Measurements from ENCODE around the gene CCL26.

DNA sequence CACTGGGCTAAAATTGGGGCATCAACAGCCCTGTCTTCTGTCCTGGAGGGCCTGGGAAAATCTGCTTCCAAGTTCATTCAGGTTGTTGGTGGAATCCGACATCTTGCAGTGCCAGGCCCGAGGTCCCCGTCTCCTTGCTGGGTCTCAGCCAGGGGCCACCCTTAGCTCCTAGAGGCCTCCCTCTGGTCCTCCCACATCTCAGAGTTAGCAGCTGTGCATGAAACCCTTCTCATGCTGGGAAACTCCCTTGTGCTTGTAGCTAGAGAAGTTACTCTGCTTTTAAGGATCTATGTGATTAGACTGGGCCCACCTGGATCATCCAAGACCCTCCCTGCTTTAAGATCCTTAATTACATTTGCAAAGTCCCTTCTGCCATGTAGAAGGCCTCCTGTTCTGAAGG, 48.6 kb downstream of the CCL26 start:
- TF ChIP-seq, protein P1, sequence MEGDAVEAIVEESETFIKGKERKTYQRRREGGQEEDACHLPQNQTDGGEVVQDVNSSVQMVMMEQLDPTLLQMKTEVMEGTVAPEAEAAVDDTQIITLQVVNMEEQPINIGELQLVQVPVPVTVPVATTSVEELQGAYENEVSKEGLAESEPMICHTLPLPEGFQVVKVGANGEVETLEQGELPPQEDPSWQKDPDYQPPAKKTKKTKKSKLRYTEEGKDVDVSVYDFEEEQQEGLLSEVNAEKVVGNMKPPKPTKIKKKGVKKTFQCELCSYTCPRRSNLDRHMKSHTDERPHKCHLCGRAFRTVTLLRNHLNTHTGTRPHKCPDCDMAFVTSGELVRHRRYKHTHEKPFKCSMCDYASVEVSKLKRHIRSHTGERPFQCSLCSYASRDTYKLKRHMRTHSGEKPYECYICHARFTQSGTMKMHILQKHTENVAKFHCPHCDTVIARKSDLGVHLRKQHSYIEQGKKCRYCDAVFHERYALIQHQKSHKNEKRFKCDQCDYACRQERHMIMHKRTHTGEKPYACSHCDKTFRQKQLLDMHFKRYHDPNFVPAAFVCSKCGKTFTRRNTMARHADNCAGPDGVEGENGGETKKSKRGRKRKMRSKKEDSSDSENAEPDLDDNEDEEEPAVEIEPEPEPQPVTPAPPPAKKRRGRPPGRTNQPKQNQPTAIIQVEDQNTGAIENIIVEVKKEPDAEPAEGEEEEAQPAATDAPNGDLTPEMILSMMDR (IDR thresholded peaks at IDR 0.05 in 2 of 3, conservative IDR thresholded peaks at IDR 0.05 in 1 of 3; ENCODE audit: borderline replicate concordance in 1 of 3, insufficient read depth in 1 of 3, low read depth in 2 of 3, low read length in 2 of 3) = no peak
- no peak for TF ChIP-seq CEBPB (IDR thresholded peaks at IDR 0.05; ENCODE audit: low read depth)
- no peak for TF ChIP-seq EZH2 (IDR thresholded peaks at IDR 0.05)
- TF ChIP-seq POLR2A (IDR thresholded peaks at IDR 0.05; ENCODE audit: borderline replicate concordance, extremely low read depth, insufficient read depth, insufficient read length) = no peak
- TF ChIP-seq POLR2AphosphoS5 (IDR thresholded peaks at IDR 0.05; ENCODE audit: low read depth, low read length) = no peak
- TF ChIP-seq ZFX (IDR thresholded peaks at IDR 0.05) = no peak
- TF ChIP-seq, protein P2, sequence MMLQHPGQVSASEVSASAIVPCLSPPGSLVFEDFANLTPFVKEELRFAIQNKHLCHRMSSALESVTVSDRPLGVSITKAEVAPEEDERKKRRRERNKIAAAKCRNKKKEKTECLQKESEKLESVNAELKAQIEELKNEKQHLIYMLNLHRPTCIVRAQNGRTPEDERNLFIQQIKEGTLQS (IDR thresholded peaks at IDR 0.05) = no peak
- TF ChIP-seq ZNF274 (IDR thresholded peaks at IDR 0.05; ENCODE audit: low read depth, low read length) = no peak
- TF ChIP-seq EGR1 (IDR thresholded peaks at IDR 0.05; ENCODE audit: low read depth) = no peak
- no peak for TF ChIP-seq SIN3A (IDR thresholded peaks at IDR 0.05; ENCODE audit: low read depth)
- no peak for TF ChIP-seq SRF (IDR thresholded peaks at IDR 0.05; ENCODE audit: low read depth)
- TF ChIP-seq, protein P3, sequence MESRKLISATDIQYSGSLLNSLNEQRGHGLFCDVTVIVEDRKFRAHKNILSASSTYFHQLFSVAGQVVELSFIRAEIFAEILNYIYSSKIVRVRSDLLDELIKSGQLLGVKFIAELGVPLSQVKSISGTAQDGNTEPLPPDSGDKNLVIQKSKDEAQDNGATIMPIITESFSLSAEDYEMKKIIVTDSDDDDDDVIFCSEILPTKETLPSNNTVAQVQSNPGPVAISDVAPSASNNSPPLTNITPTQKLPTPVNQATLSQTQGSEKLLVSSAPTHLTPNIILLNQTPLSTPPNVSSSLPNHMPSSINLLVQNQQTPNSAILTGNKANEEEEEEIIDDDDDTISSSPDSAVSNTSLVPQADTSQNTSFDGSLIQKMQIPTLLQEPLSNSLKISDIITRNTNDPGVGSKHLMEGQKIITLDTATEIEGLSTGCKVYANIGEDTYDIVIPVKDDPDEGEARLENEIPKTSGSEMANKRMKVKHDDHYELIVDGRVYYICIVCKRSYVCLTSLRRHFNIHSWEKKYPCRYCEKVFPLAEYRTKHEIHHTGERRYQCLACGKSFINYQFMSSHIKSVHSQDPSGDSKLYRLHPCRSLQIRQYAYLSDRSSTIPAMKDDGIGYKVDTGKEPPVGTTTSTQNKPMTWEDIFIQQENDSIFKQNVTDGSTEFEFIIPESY (IDR thresholded peaks at IDR 0.05; ENCODE audit: extremely low read depth, insufficient replicate concordance, low read length) = no peak
